NCI-H2081 treated with DMSO at 0.1 percent for 48 hours (cell line): Measurements from ENCODE around the gene SLC6A3.

Source experiments
- DNase-seq: peaks from one replicate; lab custom pipeline; 2025; lab: John Stamatoyannopoulos, UW

The SLC6A3 gene

GRCh38 chr5:1405539-1406530 lies 39.4 kb downstream of the SLC6A3 start:
- DNase-seq, result no peak

- DNase-seq, result no peak
Observed at GRCh38 chr5:1405121-1405520, 40.1 kb downstream of the SLC6A3 start.

- no peak for DNase-seq
Observed at GRCh38 chr5:1404062-1404461, 41.2 kb downstream of the SLC6A3 start.

- DNase-seq, result no peak
Observed at GRCh38 chr5:1402611-1403255, 42.5 kb downstream of the SLC6A3 start.

- no peak for DNase-seq
Observed at GRCh38 chr5:1401536-1402138, 43.6 kb downstream of the SLC6A3 start.

- no peak for DNase-seq
Observed at GRCh38 chr5:1400936-1401335, 44.3 kb downstream of the SLC6A3 start.

- DNase-seq, result no peak
Observed at GRCh38 chr5:1400211-1400855, 44.9 kb downstream of the SLC6A3 start.

- no peak for DNase-seq
Observed at GRCh38 chr5:1399737-1400136, 45.5 kb downstream of the SLC6A3 start.

GRCh38 chr5:1396293-1396816 lies 48.9 kb downstream of the SLC6A3 start:
- no peak for DNase-seq

- no peak for DNase-seq
Observed at GRCh38 chr5:1394881-1395860, 50.1 kb downstream of the SLC6A3 start.

- no peak for DNase-seq
Observed at GRCh38 chr5:1393571-1394501, 51.4 kb downstream of the SLC6A3 start.

- DNase-seq, result no peak
Observed at GRCh38 chr5:1392801-1393565, 52.3 kb downstream of the SLC6A3 start.

GRCh38 chr5:1392261-1392660 lies 53.0 kb downstream of the SLC6A3 start:
- no peak for DNase-seq

GRCh38 chr5:1391691-1392090 lies 53.5 kb downstream of the SLC6A3 start:
- no peak for DNase-seq

- DNase-seq, result no peak
Observed at GRCh38 chr5:1390861-1391600, 54.2 kb downstream of the SLC6A3 start.

- no peak for DNase-seq
Observed at GRCh38 chr5:1390333-1390732, 54.9 kb downstream of the SLC6A3 start.

GRCh38 chr5:1388383-1388967 lies 56.8 kb downstream of the SLC6A3 start:
- no peak for DNase-seq

- DNase-seq, result no peak
Observed at GRCh38 chr5:1387876-1388275, 57.4 kb downstream of the SLC6A3 start.
